Epithelial cell of prostate (primary cell): Measurements from ENCODE around the gene RYR3.
"Not testable (repeated sequence)": the region's sequence is repeated elsewhere in the genome, so short reads cannot be mapped to it uniquely, and the experiment has no call there.

ENCODE experiments used
- DNase-seq: peaks from one replicate; pipeline ENCODE4 v3.0.0-alpha.2; 2011; ENCODE audit warnings: low read depth, low spot score
- H3K27ac ChIP-seq: fragments of 450-650 bp; 2 replicates; pipeline ENCODE4 v1.5.1; 2017; ENCODE audit warnings: mild to moderate bottlenecking

RYR3 gene

DNA sequence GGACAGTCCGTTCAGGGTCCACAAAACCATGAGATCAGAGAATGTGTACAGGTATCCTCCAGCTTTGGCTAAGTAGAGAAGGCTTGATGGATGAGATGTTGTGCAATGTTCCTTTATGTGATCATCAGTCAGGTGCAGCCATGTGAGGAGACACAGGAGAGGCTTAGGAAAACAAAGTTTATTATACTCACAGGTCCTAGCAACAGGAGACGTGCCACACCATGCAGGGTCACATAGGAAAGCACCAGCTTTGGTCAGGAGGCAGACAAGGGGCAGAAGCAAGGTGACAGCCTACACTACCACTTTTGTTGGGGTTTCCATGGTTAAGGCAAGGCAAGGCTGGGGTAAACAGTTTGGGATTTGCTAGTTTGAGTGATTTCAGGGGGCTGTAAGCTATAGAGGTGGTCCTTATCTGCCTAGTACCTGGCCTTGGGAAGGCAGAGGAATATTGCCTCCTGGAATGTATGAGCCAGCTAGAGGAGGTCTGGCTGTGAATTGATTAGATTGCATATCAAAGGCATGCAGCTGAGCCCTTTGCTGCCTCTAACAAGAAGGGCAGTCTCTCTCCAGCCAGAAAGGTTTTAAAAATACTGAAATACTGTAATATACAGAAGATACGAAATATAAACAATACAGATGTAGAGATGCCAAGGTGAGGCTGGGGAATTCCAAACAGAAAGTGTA lies 248.6 kb downstream of the RYR3 start:
- DNase-seq, result no peak
- H3K27ac ChIP-seq, result no peak overlapping the region

DNA sequence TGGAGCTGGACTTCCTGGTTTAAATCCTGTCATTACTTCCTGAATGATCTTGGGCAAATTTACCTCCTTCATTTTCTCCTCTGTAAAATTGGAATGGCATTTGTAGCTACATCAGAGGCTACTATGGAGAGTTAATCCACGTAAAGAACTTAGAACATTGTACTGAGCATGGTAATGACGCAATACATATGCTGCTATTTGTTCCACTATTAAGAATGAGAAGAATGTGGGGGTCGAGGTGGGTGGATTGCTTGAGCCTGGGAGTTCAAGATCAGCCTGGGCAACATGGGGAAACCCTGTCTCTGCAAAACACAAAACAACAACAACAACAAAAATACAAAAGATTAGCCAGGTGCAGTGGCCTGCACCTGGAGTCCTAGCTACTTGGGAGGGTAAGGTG lies 250.6 kb downstream of the RYR3 start:
- no peak for DNase-seq

DNA sequence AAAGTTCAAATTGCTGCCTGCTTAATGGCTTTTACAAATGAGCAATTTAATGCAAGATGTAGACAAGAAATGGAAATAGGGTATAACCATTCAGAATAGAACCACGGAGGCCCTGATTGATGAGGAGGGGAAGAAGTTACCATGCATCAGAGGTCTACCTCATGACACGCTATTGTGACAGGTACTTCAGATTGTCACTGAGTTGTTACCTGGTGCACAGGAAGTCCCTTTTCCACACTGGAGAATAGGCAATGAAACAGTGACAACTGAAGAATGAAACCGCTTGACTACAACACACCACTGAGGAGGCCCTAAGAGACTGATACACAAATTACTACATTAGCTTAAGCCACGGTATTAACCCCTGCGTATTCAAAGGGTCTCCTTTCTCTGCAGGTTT lies 251.2 kb downstream of the RYR3 start:
- DNase-seq, result no peak
- H3K27ac ChIP-seq, result no peak overlapping the region

More for the DNA sequence above, 250.6 kb downstream of the RYR3 start:
- no peak overlapping the region for H3K27ac ChIP-seq

DNA sequence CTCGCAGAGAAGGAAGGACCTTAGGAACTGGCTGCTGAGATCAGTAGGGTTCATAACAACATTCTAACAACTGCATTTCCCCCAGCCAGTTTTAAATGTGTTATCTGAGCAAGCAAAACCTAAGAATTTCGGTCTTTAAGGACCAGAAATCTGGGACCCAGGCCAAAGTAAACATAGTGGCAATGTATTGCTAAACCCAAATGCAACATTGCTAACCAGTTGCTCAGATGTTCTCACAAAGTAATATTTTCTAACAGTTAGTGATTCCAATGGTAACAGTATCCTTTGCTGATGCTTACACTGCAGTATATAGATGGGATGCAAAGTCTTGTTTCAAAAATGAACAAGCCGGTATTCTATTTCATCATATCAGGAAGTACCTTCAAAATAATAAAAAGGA lies 254.3 kb downstream of the RYR3 start:
- DNase-seq, result no peak

GRCh38 chr15:33567652-33568051 lies 256.9 kb downstream of the RYR3 start:
- no peak overlapping the region for H3K27ac ChIP-seq
- no peak for DNase-seq

More for the DNA sequence above, 254.3 kb downstream of the RYR3 start:
- H3K27ac ChIP-seq, result no peak overlapping the region

- DNase-seq, result no peak
- no peak overlapping the region for H3K27ac ChIP-seq
Measured at GRCh38 chr15:33569036-33569435, 258.3 kb downstream of the RYR3 start.

DNA sequence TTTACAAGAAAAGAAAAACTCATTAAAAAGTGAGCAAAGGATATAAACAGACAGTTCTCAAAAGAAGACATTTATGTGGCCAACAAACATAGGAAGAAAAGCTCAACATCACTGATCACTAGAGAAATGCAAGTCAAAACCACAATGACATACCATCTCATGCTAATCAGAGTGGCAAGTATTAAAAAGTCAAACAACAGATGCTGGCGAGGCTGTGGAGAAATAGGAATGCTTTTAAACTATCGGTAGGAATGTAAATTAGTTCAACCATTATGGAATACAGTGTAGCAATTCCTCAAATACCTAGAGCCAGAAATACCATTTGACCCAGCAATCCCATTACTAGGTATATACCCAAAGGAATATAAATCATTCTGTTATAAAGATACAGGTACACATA lies 267.1 kb downstream of the RYR3 start:
- not testable (repeated sequence) for H3K27ac ChIP-seq, DNase-seq

- no peak for DNase-seq
- H3K27ac ChIP-seq, result no peak overlapping the region
Measured at GRCh38 chr15:33580526-33580925, 269.8 kb downstream of the RYR3 start.

GRCh38 chr15:33581032-33581431 lies 270.3 kb downstream of the RYR3 start:
- no peak overlapping the region for H3K27ac ChIP-seq
- peak; percentile 64 for DNase-seq

DNA sequence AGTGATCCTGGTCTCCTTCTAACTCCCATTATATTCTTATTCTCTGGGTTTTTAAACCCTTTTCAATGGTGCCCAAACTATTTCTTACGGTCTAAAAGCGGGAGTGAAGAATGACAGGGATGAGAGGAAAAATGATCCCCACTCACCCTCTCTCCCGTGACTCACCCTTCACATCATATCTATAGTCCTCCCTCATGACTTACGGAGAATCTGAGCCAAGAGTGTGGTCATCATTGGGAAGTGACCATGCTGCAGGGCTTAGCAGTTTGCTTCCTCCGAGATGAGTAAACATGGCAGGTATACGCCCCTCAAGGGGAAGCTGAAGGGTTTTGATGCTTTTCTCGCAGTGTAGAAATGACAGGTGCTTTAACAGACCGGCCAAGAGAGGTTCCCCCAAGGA lies 274.0 kb downstream of the RYR3 start:
- DNase-seq, result peak; percentile 60

DNA sequence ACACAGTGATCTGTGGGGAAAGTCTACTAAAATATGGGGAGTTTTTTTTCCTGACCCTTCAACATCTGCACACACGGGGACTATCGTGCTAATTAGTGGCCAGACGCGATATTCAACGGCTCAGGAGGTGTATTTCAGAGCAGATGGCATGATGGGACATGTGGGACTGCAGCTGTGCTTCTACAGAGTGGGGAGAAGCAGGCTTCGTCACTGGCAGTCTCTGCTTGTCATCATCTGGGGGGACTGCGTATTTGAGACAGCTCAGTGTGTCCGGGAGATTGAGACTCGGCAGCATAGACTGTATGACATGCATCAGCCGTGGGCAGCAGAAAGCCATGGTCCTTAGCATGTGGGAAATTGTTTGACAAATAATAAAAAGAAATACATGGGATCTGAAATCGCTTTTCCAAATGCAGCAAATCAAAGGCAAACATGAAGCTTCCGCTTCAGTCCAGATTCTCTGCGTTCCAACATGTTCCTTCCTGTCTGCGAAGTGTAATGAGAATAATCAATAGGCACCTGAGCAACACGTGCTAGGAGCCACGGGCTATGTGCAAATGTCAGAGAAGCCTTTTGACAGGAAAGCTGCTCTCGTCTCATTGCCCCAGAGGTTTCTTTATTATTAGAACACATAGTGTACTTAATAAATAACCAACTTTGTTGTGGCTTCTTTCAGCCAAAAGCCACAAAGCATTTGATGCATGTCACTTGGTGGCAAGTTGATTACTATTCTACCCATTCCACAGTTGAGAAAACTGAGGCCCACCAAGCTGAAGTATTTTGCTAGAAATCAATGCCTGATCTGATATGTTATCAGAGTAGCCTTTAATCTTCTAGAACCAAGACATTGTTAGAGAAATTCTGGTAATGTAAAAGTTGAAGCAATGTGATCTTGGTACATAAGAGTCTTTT lies 276.3 kb downstream of the RYR3 start:
- no peak for DNase-seq
- H3K27ac ChIP-seq, result no peak overlapping the region

More for the DNA sequence above, 274.0 kb downstream of the RYR3 start:
- H3K27ac ChIP-seq, result no peak overlapping the region

DNA sequence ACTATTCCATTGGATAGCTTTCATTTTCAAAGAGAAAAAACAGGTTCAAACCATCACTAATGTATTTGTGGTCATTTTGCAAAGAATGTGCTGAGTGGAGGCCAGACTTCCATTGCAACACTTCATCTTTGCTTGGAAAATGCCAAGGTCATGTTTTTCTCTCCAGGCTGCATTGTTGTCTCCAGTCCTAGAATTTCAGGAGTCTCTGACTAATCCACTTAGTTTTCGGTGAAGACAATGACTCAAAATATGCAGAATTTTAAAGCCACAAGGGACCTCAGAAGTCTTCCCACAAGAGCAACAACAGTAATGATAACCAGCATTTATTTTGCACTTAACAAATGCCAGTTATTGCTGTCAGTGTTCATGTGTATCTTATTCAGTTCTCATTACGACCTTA lies 277.0 kb downstream of the RYR3 start:
- DNase-seq, result no peak
- H3K27ac ChIP-seq, result no peak overlapping the region

DNA sequence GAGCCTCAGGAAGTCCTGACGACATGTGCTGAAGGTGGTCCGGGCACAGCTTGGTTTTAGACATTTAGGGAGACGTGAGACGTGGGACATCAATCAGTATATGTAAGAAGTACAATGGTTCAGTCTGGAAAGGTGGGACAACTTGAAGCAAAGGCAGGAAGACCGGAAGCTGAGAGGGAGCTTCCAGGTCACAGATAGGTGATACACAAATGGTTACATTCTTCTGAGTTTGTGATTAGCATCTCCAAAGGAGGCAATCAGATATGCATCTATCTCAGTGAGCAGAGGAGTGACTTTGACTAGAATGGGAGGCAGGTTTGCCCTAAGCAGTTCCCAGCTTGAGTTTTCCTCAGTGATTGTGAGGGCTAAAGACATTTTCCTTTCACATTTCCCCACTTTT lies 282.1 kb downstream of the RYR3 start:
- no peak overlapping the region for H3K27ac ChIP-seq
- no peak for DNase-seq

- DNase-seq, H3K27ac ChIP-seq: not testable (repeated sequence)
Measured at GRCh38 chr15:33598382-33598781, 287.6 kb downstream of the RYR3 start.

DNA sequence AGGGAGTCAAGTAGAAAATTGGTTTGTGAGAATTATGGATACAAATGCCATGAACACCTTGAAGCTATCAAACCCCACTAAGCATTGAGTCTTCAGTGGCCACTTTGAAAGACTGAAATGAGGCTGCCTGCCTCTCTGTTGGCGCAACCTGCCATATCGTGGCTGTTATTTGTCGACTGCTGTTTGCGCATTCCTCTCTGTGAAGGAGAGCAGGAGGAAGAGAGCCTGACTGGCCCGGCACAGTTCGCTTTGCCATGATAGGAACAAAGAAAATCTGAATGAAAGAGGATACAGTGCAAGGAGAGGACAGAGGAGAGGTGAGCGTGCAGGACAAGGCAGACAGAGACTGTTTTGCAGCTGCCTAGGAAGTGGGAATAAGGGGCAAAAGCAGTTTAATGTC lies 289.4 kb downstream of the RYR3 start:
- no peak overlapping the region for H3K27ac ChIP-seq
- no peak for DNase-seq

- no peak overlapping the region for H3K27ac ChIP-seq
- no peak for DNase-seq
Measured at GRCh38 chr15:33601461-33601860, 290.7 kb downstream of the RYR3 start.

DNA sequence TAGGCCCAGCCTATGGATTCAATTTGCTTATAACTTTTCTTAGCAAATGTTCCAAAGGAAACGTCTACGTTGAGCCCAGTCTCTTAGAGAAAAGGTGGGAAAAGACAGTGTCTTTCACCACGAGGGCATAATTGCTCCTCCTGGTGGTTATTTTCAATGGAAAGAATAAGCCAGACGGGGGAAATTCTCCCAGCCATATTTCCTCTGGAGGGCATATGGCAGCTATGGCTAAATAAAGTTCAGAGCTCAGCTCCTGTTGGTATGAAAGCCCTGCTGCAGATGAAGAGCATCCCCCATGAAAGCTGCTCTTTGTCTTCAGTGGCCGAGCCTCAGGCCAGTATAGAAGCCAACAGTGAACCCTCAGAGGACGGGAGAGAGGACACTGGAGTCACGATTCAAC lies 297.9 kb downstream of the RYR3 start:
- H3K27ac ChIP-seq, result no peak overlapping the region
- DNase-seq, result no peak

DNA sequence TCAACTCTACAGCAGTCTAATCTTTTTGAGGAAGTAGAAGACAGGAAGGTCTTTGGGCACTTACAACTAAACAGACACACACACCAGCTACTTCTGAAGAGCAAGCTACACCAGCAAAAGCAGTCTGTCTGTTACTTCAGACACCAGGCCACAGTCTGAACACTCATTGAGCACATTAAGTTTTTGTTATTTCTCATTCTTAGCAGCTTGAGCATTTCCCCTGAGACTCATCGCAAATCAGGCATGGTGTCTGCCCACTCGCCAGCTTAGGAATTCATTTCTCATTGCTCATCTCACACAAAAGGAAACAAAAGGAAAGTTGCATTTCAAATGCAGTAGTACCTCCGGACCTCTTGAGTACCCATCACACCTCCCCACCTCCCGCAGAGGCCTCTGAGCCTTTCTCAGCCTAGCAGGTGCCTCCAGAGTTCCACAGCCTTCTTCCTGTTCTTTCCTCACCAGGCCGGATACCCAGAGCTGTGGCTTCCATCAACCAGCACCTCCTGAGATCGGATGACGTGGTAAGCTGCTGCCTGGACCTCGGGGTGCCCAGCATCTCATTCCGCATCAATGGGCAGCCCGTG lies 302.0 kb downstream of the RYR3 start:
- no peak overlapping the region for H3K27ac ChIP-seq
- DNase-seq, result no peak

DNA sequence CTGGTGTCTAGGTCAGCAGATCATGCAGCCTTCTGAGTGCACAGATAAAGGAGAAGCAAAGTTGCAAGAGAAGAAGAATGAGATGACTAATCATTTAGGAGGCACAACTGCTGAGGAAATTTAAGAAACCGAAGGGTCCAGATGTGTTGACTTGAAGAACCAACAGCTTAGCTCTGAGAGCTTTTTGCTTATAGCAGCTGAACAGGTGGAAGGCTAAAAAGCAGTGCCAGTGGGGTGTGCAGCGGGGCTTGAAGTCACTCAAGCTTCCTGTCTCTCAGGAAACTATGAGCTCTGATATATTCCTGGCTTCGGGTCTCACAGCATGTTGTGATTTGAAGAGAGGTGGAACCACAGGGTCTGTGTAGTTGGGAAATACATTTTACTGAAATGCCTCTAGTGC lies 305.7 kb downstream of the RYR3 start:
- H3K27ac ChIP-seq, result no peak overlapping the region
- DNase-seq, result no peak

GRCh38 chr15:33618350-33618749 lies 307.6 kb downstream of the RYR3 start:
- H3K27ac ChIP-seq, result no peak overlapping the region
- DNase-seq, result no peak

DNA sequence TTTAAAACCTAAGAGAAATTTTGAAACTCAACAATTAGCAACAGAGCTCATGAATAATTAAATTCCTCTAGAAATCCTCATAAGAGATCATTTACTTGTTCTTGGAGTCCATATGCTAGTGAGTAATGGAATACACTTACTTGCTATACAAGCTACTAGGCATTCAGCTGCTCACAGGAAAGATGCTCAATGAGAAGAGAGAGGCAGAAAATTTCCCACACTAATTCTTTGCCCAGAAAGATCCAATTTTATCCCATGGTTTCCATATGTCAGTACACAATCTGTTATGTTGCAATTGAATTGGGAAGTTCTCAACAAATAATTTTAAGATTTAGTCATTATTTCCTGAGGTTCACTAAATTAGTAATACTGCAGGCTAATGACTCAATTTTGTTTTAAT lies 310.4 kb downstream of the RYR3 start:
- no peak for DNase-seq
- no peak overlapping the region for H3K27ac ChIP-seq
